ENCODE results near the gene KCNA2.

DNA sequence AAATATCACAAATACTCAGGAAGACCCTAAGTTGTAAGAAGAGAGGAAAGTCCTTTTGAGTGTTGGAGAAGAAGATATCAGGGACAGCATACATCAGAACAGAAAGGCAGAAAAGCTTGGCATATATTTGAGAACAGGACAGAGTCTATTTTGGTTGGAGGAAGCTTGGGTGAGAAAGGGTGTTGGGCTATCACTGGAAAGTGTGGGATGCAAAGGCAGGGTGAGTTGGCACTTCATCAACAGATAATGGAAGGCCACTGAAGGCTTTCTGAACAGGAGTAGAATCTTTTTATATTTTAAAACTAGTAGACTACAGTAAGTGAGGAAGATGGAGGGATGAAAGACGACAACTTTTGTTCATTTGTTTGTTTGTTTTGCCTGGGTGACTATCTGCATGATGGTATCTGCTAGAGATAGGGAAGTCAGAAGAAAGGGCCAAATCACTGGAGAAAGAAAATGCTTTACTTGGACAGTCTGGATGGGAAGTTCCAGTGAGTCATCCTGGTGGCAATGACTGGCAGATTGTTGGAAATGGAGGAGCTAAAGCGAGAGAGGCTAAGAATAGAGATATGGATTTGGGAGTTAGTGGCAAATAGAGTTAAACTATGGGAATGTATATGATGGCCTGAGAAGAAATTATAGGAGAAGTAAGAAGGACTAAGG is 33.7 kb upstream of the KCNA2 start:
- TF ChIP-seq POLR2A (IDR thresholded peaks at IDR 0.05), result no peak
- no peak for TF ChIP-seq CTCF (IDR thresholded peaks at IDR 0.05)
